Measurements from ENCODE around the gene ARHGAP9.

DNA sequence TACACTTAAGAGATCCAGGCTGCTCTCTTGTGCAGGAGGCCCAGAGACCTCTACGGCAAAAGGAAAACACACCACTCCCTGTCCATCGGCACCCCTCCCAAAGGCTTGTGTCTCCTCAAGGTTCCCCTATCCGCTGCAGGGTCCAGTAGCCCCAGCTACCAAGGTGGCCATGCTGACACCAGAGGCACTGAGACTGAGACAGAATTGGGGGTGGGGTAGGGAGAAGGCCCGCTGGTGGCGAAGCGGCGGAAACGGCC lies 40.1 kb upstream of the ARHGAP9 start:
- TF ChIP-seq, protein P1, sequence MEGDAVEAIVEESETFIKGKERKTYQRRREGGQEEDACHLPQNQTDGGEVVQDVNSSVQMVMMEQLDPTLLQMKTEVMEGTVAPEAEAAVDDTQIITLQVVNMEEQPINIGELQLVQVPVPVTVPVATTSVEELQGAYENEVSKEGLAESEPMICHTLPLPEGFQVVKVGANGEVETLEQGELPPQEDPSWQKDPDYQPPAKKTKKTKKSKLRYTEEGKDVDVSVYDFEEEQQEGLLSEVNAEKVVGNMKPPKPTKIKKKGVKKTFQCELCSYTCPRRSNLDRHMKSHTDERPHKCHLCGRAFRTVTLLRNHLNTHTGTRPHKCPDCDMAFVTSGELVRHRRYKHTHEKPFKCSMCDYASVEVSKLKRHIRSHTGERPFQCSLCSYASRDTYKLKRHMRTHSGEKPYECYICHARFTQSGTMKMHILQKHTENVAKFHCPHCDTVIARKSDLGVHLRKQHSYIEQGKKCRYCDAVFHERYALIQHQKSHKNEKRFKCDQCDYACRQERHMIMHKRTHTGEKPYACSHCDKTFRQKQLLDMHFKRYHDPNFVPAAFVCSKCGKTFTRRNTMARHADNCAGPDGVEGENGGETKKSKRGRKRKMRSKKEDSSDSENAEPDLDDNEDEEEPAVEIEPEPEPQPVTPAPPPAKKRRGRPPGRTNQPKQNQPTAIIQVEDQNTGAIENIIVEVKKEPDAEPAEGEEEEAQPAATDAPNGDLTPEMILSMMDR (IDR thresholded peaks at IDR 0.05; ENCODE audit: insufficient read depth, low read length, poor library complexity, severe bottlenecking) = no peak
- TF ChIP-seq EZH2phosphoT487 (conservative IDR thresholded peaks at IDR 0.05; ENCODE audit: low read length) = no peak

All from SU-DHL-6 (cell line).